ENCODE measurements around the gene GTF3C1.

GRCh38 chr16:27476240-27476639 lies 73.5 kb downstream of the GTF3C1 start:
- TF ChIP-seq CTCF (IDR thresholded peaks at IDR 0.05; ENCODE audit: low read length) (no peak), EZH2 (optimal IDR thresholded peaks at IDR 0.05; ENCODE audit: low read depth, low read length) (no peak)

Measured in MM.1S (cell line).